Parathyroid adenoma (tissue), 2 donors: ENCODE results near the gene ADAMTS16.

Experiments
- H2AFZ ChIP-seq: fragments of 300-600 bp; sonication (generic); one replicate; pipeline ENCODE4 v1.7.0; 2017; ENCODE audit warnings: antibody characterized with exemption, mild to moderate bottlenecking
- H3K27ac ChIP-seq: fragments of 300-600 bp; sonication (generic); one replicate; pipeline ENCODE4 v1.7.0; 2017
- H3K27me3 ChIP-seq: fragments of 300-600 bp; sonication (generic); one replicate; pipeline ENCODE4 v1.7.0; 2017; ENCODE audit warnings: low read length; ENCODE audit not compliant: control insufficient read depth, insufficient read depth
- H3K36me3 ChIP-seq: fragments of 300-600 bp; sonication (generic); one replicate; pipeline ENCODE4 v1.7.0; 2017; ENCODE audit warnings: low read length; ENCODE audit not compliant: control insufficient read depth, insufficient read depth
- H3K4me1 ChIP-seq: fragments of 300-600 bp; sonication (generic); one replicate; pipeline ENCODE4 v1.7.0; 2017; ENCODE audit warnings: control low read depth
- H3K4me2 ChIP-seq: fragments of 300-600 bp; sonication (generic); one replicate; pipeline ENCODE4 v1.7.0; 2017; ENCODE audit warnings: low read length
- H3K4me3 ChIP-seq: fragments of 300-600 bp; sonication (generic); one replicate; pipeline ENCODE4 v1.7.0; 2017; ENCODE audit warnings: low read depth, low read length
- H3K79me2 ChIP-seq: fragments of 300-600 bp; sonication (generic); one replicate; pipeline ENCODE4 v1.7.0; 2017; ENCODE audit warnings: control low read depth
- H3K9ac ChIP-seq: fragments of 300-600 bp; sonication (generic); one replicate; pipeline ENCODE4 v1.7.0; 2017; ENCODE audit warnings: mild to moderate bottlenecking
- H3K9me3 ChIP-seq: fragments of 300-600 bp; sonication (generic); one replicate; pipeline ENCODE4 v1.7.0; 2017; ENCODE audit warnings: low read length; ENCODE audit not compliant: control insufficient read depth
- CTCF ChIP-seq: fragments of 300-600 bp; sonication (generic); IDR thresholded peaks from one replicate; pipeline ENCODE4 v1.7.0; 2017; ENCODE audit warnings: antibody characterized with exemption, mild to moderate bottlenecking
- donor health status: primary hyperparathyroidism.

ADAMTS16 gene

GRCh38 chr5:5360941-5361520, 220.9 kb downstream of the ADAMTS16 start:
- no peaks in the 10 kb centered on the region for H3K27me3 ChIP-seq
- no peak for TF ChIP-seq CTCF
- H3K79me2 ChIP-seq, result no peaks in the 10 kb centered on the region
- no peak overlapping the region for H3K9ac ChIP-seq
- H2AFZ ChIP-seq, result no peak overlapping the region
- no peak overlapping the region for H3K4me3 ChIP-seq
- no peaks in the 10 kb centered on the region for H3K4me1 ChIP-seq
- H3K9me3 ChIP-seq, result no peaks in the 10 kb centered on the region
- no peak overlapping the region for H3K4me2 ChIP-seq
- no peak overlapping the region for H3K27ac ChIP-seq
- no peaks in the 10 kb centered on the region for H3K36me3 ChIP-seq

DNA sequence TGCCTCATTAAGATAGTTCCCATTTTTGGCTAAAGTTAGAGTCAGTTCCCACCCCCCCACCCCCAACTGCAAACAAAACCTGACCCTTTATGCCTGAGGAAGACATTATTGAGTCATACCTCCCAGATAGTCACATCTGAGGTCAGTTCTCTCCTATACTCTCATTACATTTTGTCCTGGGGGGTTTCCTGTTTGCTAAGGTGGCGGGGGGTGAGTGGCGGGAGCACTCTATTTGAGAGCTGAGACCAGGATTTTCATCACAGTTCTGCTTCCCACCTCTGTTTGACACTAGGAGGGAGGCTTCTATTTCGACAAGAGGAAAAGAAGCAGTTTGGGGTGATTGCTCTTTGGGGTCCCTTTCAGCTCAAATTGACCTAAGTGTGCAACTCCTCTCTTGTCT, 222.9 kb downstream of the ADAMTS16 start:
- Histone ChIP-seq H2AFZ (no peak overlapping the region), H3K9ac (no peak overlapping the region), H3K27me3 (no peaks in the 10 kb centered on the region), H3K79me2 (no peaks in the 10 kb centered on the region), H3K4me2 (no peak overlapping the region), H3K4me1 (no peaks in the 10 kb centered on the region), H3K36me3 (no peaks in the 10 kb centered on the region), H3K27ac (no peak overlapping the region), H3K9me3 (no peaks in the 10 kb centered on the region), H3K4me3 (no peak overlapping the region)
- TF ChIP-seq CTCF, result no peak

GRCh38 chr5:5364932-5365331, 224.8 kb downstream of the ADAMTS16 start:
- H3K79me2 ChIP-seq, result no peaks in the 10 kb centered on the region
- no peaks in the 10 kb centered on the region for H3K27me3 ChIP-seq
- no peak overlapping the region for H3K4me3 ChIP-seq
- H2AFZ ChIP-seq, result no peak overlapping the region
- no peaks in the 10 kb centered on the region for H3K4me1 ChIP-seq
- no peaks in the 10 kb centered on the region for H3K36me3 ChIP-seq
- no peak overlapping the region for H3K4me2 ChIP-seq
- H3K9ac ChIP-seq, result no peak overlapping the region
- no peaks in the 10 kb centered on the region for H3K9me3 ChIP-seq
- no peak overlapping the region for H3K27ac ChIP-seq
- no peak for TF ChIP-seq CTCF

- H3K9me3 ChIP-seq, result no peaks in the 10 kb centered on the region
- no peaks in the 10 kb centered on the region for H3K27me3 ChIP-seq
- H3K36me3 ChIP-seq, result no peaks in the 10 kb centered on the region
- H3K9ac ChIP-seq, result no peak overlapping the region
- no peaks in the 10 kb centered on the region for H3K79me2 ChIP-seq
- no peak overlapping the region for H2AFZ ChIP-seq
- H3K4me1 ChIP-seq, result no peaks in the 10 kb centered on the region
- no peak overlapping the region for H3K27ac ChIP-seq
- no peak for TF ChIP-seq CTCF
- H3K4me3 ChIP-seq, result no peak overlapping the region
- H3K4me2 ChIP-seq, result no peak overlapping the region
Observed at GRCh38 chr5:5367739-5368138, 227.6 kb downstream of the ADAMTS16 start.

- no peak for TF ChIP-seq CTCF
- Histone ChIP-seq H3K4me2 (no peak overlapping the region), H3K4me1 (no peaks in the 10 kb centered on the region), H3K27ac (no peak overlapping the region), H3K36me3 (no peaks in the 10 kb centered on the region), H3K27me3 (no peaks in the 10 kb centered on the region), H2AFZ (no peak overlapping the region), H3K9me3 (no peaks in the 10 kb centered on the region), H3K9ac (no peak overlapping the region), H3K79me2 (no peaks in the 10 kb centered on the region), H3K4me3 (no peak overlapping the region)
Observed at GRCh38 chr5:5369051-5369605, 229.0 kb downstream of the ADAMTS16 start.
